Lung (tissue), 12 donors: Measurements from ENCODE around the gene FHL1. TPM values are rescaled to one million over a fixed set of nuclear protein-coding genes. Genes with fewer than 3 reads are reported as not detected.
"Not testable (repeated sequence)": the region's sequence is repeated elsewhere in the genome, so short reads cannot be mapped to it uniquely, and the experiment has no call there.

Source experiments
- ATAC-seq: fragments of 200-7000 bp; cut with Tn5 transposase; one replicate; pipeline ENCODE4 v1.9.1; 2020; ENCODE audit warnings: moderate number of reproducible peaks; ENCODE audit not compliant: insufficient read depth, low FRiP score
- DNase-seq, 3 donors: peaks; one replicate each; pipeline ENCODE4 v3.0.0-alpha.2; 2013 to 2017
- H3K27ac ChIP-seq, 2 donors: one replicate each; pipeline ENCODE4 v1.5.1; 2013; ENCODE audit warnings: mild to moderate bottlenecking in 2 of 2, moderate library complexity in 2 of 2, control low read depth in 1 of 2, inconsistent platforms in 1 of 2, low read depth in 1 of 2, low read length in 1 of 2
- H3K27me3 ChIP-seq, 3 donors: one replicate each; pipeline ENCODE4 v1.5.1; 2013; ENCODE audit warnings: low read length in 2 of 3; ENCODE audit not compliant: control insufficient read depth in 3 of 3, insufficient read depth in 3 of 3
- H3K36me3 ChIP-seq, 4 donors: one replicate each; pipeline ENCODE4 v1.5.1; 2013; ENCODE audit warnings: low read length in 4 of 4, mild to moderate bottlenecking in 1 of 4, moderate library complexity in 1 of 4; ENCODE audit not compliant: control insufficient read depth in 4 of 4, insufficient read depth in 4 of 4
- H3K4me1 ChIP-seq, 5 donors: one replicate each; pipeline ENCODE4 v1.5.1; 2013; ENCODE audit warnings: low read length in 5 of 5, mild to moderate bottlenecking in 2 of 5, moderate library complexity in 1 of 5; ENCODE audit not compliant: control insufficient read depth in 5 of 5, insufficient read depth in 5 of 5
- H3K4me3 ChIP-seq: one replicate; pipeline ENCODE4 v1.5.1; 2013; ENCODE audit warnings: mild to moderate bottlenecking, control low read depth, moderate library complexity
- H3K9ac ChIP-seq, 2 donors: one replicate each; pipeline ENCODE4 v1.5.1; 2013; ENCODE audit warnings: low read length in 2 of 2, control low read depth in 1 of 2; ENCODE audit not compliant: insufficient read depth in 1 of 2
- H3K9me3 ChIP-seq, 4 donors: one replicate each; pipeline ENCODE4 v1.5.1; 2013; ENCODE audit warnings: low read length in 3 of 4, mild to moderate bottlenecking in 1 of 4, moderate library complexity in 1 of 4; ENCODE audit not compliant: control insufficient read depth in 4 of 4, insufficient read depth in 3 of 4
- WGBS, 2 donors: extraction: QIAGEN DNeasy Blood & Tissue Kit; methylation state at CpG; one replicate each; pipeline ENCODE4 v1.1.7; 2013; 5-methylcytosine and 5-hydroxymethylcytosine counted together
- polyA plus RNA-seq, 2 donors: library from polyadenylated mRNA; stranded (reverse); fragments of 200-250 nt; gene quantifications; one replicate each; pipeline ENCODE4 v1.2.1, GENCODE V29; 2013
- total RNA-seq, 2 donors: library from RNA; depleted of rRNA in 1 of 2; stranded (reverse); fragments of >200 nt in 1 of 2; gene quantifications; one replicate each; pipeline ENCODE4 v1.2.1, GENCODE V29; 2014 to 2021
- TF ChIP-seq, protein P1 (sequence below): IDR thresholded peaks from 2 replicates; pipeline ENCODE4 v1.5.1; 2012; ENCODE audit warnings: mild to moderate bottlenecking; ENCODE audit errors: control extremely low read depth, extremely low read depth
- donor health status: control.
- donor health status: control.
- donor health status: Bipolar disorder and iron deficiency.
- donor health status: healthy.
- donor health status: DM: yes; HTN: yes; CAD: no.

Gene FHL1
- total and polyA plus RNA-seq, 4 donors: 49.6 to 313 (median 150) TPM

DNA sequence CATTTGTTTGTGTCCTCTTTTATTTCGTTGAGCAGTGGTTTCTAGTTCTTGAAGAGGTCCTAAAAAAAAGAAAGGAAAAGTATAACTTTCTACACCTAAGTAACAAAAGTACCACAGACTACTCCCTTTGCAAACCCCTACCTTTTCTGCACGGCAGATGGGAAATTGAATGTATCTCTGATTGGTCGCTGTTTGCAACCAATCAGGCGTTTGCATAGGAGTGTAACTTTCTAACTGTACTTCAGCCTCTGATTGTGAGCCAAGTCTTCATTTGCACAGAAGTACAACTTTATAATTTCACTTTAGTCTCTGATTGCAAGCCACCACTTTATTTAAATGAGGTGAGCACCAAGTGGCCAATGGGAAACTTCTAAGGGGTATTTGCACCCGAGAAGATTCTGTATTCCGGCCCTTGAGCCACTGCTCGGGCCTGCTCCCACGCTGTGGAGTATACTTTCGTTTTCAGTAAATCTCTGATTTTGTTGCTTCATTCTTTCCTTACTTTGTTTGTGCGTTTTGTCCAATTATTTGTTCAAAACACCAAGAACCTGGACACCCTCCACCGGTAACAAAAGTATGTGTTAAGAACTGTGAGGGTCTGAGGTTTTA, 40.3 kb upstream of the FHL1 start:
- TF ChIP-seq, protein P1, sequence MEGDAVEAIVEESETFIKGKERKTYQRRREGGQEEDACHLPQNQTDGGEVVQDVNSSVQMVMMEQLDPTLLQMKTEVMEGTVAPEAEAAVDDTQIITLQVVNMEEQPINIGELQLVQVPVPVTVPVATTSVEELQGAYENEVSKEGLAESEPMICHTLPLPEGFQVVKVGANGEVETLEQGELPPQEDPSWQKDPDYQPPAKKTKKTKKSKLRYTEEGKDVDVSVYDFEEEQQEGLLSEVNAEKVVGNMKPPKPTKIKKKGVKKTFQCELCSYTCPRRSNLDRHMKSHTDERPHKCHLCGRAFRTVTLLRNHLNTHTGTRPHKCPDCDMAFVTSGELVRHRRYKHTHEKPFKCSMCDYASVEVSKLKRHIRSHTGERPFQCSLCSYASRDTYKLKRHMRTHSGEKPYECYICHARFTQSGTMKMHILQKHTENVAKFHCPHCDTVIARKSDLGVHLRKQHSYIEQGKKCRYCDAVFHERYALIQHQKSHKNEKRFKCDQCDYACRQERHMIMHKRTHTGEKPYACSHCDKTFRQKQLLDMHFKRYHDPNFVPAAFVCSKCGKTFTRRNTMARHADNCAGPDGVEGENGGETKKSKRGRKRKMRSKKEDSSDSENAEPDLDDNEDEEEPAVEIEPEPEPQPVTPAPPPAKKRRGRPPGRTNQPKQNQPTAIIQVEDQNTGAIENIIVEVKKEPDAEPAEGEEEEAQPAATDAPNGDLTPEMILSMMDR: no peak
- DNase-seq (no peak), ATAC-seq (no peak)
- no peak overlapping the region for H3K4me3 ChIP-seq
- 75 to 97% methylated on average over 11 of the region's 11 CpGs for WGBS, 2 donors
- peaks cover 0 to 3% (median 0%) of the 10 kb centered on the region in 3 donors for H3K27me3 ChIP-seq
- no peak overlapping the region for H3K27ac ChIP-seq
- H3K36me3 ChIP-seq: no peaks in the 10 kb centered on the region
- peaks cover 0 to under 1% (median 0%) of the 10 kb centered on the region in 5 donors for H3K4me1 ChIP-seq
- H3K9ac ChIP-seq: no peak overlapping the region
- H3K9me3 ChIP-seq: no peaks in the 10 kb centered on the region

DNA sequence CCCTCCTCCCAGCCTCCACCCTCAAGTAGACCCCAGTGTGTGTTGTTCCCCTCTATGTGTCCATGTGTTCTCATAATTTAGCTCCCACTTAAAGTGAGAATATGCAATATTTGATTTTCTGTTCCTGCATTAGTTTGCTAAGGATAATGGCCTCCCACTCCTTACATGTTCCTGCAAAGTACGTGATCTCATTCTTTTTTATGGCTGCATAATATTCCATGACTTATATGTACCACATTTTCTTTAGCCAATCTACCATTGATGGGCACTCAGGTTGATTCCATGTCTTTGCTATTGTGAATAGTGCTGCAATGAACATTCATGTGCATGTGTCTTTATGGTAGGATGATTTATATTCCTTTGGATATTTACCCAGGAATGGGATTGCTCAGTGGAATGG, 38.4 kb upstream of the FHL1 start:
- H3K9me3 ChIP-seq, ATAC-seq, H3K4me1 ChIP-seq, H3K9ac ChIP-seq, H3K36me3 ChIP-seq, H3K27me3 ChIP-seq, DNase-seq, H3K4me3 ChIP-seq, H3K27ac ChIP-seq: not testable (repeated sequence)
- WGBS, 2 donors: 78 to 92% methylated on average over 1 of the region's 1 CpG

DNA sequence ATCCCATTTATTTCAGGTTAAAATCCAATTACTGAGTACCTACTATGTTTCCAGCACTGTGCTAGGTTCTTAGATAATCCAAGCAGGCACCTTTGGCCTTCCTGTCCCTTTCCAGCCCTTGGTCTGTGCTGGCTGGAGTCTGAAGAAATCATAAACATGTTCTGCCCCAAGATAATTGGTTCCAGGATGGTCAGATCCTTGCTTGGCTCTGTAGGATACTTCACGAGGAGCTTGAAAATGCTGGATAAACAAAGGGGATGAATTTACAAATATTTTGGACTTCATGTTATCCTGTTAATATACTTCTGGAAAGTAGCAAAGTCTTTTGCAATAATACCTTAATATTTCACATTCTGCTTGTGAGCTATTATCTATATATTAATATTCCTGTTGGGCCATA, 35.0 kb upstream of the FHL1 start:
- DNase-seq: peak in 1 of 3 donors; percentile 55
- Histone ChIP-seq H3K36me3 (no peaks in the 10 kb centered on the region), H3K9ac (no peak overlapping the region), H3K9me3 (no peaks in the 10 kb centered on the region), H3K4me3 (no peak overlapping the region), H3K27ac (no peak overlapping the region), H3K4me1 (peaks cover 0 to 13% (median 4%) of the 10 kb centered on the region in 5 donors), H3K27me3 (no peaks in the 10 kb centered on the region)
- ATAC-seq: no peak
- TF ChIP-seq, protein P1: no peak
- WGBS, 2 donors: 0% methylated on average over 1 of the region's 1 CpG

DNA sequence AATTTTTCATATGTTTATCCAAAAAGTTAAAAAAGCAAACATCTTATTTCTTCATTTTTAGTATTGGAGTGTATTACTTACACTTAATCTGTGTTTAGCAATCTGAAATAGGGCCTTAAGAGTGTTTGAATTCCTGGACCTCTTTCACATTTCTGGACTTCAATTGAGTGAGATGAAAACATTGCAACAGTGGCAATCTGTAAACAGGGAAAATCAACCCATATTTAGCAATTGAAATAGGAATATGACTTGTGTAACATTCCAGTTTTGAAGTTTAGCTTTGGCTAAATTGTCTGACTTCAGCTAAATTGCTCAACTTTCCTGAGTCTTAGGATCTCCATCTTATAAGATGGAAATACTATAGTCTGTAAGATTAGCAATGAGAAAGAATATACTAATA, 34.6 kb upstream of the FHL1 start:
- Histone ChIP-seq H3K9ac (no peak overlapping the region), H3K9me3 (no peaks in the 10 kb centered on the region), H3K27ac (no peak overlapping the region), H3K27me3 (no peaks in the 10 kb centered on the region), H3K36me3 (no peaks in the 10 kb centered on the region), H3K4me3 (no peak overlapping the region), H3K4me1 (peaks cover 0 to 13% (median 4%) of the 10 kb centered on the region in 5 donors)
- DNase-seq (peak in 2 of 3 donors; percentile 74 to 87), ATAC-seq (no peak)
- TF ChIP-seq, protein P1: no peak
